ENCODE measurements around the gene ALPL.

DNA sequence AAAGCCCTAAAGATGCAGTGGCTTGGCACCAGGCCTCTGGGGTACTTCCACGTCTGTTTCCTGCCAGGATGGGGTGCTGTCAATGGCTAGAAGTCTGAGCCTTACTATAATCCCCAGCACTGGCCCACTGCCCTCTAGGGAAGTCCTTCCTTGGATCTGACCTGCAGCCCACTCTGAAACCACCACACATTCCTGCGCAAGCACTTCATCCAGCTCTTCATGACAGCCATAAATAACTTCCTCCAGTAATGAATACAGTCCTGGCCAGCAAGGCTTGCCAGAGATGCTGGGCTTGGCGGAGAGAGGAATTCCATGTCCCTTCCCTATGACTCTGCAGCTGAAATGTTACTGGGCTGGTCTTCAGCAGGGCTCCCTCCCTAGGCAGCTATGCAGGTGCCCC lies 32.6 kb downstream of the ALPL start:
- TF ChIP-seq, protein P1, sequence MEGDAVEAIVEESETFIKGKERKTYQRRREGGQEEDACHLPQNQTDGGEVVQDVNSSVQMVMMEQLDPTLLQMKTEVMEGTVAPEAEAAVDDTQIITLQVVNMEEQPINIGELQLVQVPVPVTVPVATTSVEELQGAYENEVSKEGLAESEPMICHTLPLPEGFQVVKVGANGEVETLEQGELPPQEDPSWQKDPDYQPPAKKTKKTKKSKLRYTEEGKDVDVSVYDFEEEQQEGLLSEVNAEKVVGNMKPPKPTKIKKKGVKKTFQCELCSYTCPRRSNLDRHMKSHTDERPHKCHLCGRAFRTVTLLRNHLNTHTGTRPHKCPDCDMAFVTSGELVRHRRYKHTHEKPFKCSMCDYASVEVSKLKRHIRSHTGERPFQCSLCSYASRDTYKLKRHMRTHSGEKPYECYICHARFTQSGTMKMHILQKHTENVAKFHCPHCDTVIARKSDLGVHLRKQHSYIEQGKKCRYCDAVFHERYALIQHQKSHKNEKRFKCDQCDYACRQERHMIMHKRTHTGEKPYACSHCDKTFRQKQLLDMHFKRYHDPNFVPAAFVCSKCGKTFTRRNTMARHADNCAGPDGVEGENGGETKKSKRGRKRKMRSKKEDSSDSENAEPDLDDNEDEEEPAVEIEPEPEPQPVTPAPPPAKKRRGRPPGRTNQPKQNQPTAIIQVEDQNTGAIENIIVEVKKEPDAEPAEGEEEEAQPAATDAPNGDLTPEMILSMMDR (conservative IDR thresholded peaks at IDR 0.05; ENCODE audit: low read depth, low read length): no peak
- no peak for TF ChIP-seq EZH2 (IDR thresholded peaks at IDR 0.05; ENCODE audit: borderline replicate concordance, low read depth, low read length, poor library complexity, severe bottlenecking)
